Fibroblast of skin of right biceps (primary cell): ENCODE data around the gene INPP5K.
"Not testable (repeated sequence)": the region's sequence is repeated elsewhere in the genome, so short reads cannot be mapped to it uniquely, and the experiment has no call there.

ENCODE experiments used
- DNase-seq: peaks from one replicate; pipeline ENCODE4 v3.0.0-alpha.2; 2013

The INPP5K gene

GRCh38 chr17:1546292-1546922 lies 30.0 kb upstream of the INPP5K start:
- peak; percentile 19 for DNase-seq

GRCh38 chr17:1545618-1546017 lies 29.2 kb upstream of the INPP5K start:
- no peak for DNase-seq

GRCh38 chr17:1542316-1542715 lies 25.9 kb upstream of the INPP5K start:
- no peak for DNase-seq

GRCh38 chr17:1541367-1541904 lies 25.0 kb upstream of the INPP5K start:
- no peak for DNase-seq

GRCh38 chr17:1539811-1540210 lies 23.4 kb upstream of the INPP5K start:
- DNase-seq = no peak

GRCh38 chr17:1535737-1536136 lies 19.3 kb upstream of the INPP5K start:
- no peak for DNase-seq

- DNase-seq = no peak
Measured at GRCh38 chr17:1533661-1534325, 17.4 kb upstream of the INPP5K start.

GRCh38 chr17:1532836-1533602 lies 16.6 kb upstream of the INPP5K start:
- no peak for DNase-seq

GRCh38 chr17:1529863-1530262 lies 13.5 kb upstream of the INPP5K start:
- DNase-seq = peak; percentile 15

- DNase-seq = not testable (repeated sequence)
Measured at GRCh38 chr17:1526876-1527275, 10.5 kb upstream of the INPP5K start.

GRCh38 chr17:1522626-1523025 lies 6.2 kb upstream of the INPP5K start:
- DNase-seq = no peak

GRCh38 chr17:1521086-1521640 lies 4.8 kb upstream of the INPP5K start:
- no peak for DNase-seq

GRCh38 chr17:1519678-1520077 lies 3.3 kb upstream of the INPP5K start:
- DNase-seq = no peak

GRCh38 chr17:1518410-1518809 lies 2.0 kb upstream of the INPP5K start:
- no peak for DNase-seq

- DNase-seq = peak; percentile 79
Measured at GRCh38 chr17:1515640-1516387, 598 bp downstream of the INPP5K start.

GRCh38 chr17:1512351-1512750 lies 4.1 kb downstream of the INPP5K start:
- no peak for DNase-seq

- no peak for DNase-seq
Measured at GRCh38 chr17:1511756-1512321, 4.6 kb downstream of the INPP5K start.

- DNase-seq = no peak
Measured at GRCh38 chr17:1511290-1511689, 5.1 kb downstream of the INPP5K start.

- DNase-seq = no peak
Measured at GRCh38 chr17:1509290-1509881, 7.0 kb downstream of the INPP5K start.

GRCh38 chr17:1508709-1509108 lies 7.7 kb downstream of the INPP5K start:
- DNase-seq = not testable (repeated sequence)

GRCh38 chr17:1506649-1507267 lies 9.7 kb downstream of the INPP5K start:
- no peak for DNase-seq
